NOMO-1 treated with DMSO at 0.1 percent for 48 hours (cell line): ENCODE measurements around the gene IL33.

Experiments
- DNase-seq: peaks from one replicate; lab custom pipeline; 2025; ENCODE audit not compliant: unreplicated experiment; lab: John Stamatoyannopoulos, UW

Gene IL33

DNA sequence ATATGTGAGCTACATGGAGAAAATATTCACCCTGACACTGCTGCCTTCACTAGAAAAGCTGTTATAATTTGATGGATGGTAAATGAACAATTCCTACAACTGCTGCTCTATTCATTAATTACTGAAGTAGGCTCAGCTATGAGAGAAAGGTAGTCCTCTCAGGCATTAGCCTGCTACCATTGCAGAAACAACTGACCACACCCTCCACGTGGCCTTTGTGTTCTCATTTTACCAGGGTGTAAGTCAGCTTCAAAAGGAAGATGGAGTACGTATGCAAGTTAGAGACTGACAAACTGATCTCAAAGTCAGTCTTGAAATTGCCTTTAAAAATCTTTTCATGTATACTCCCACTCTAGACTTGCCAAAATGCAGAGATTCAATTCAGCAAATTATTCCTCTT is 86.3 kb downstream of the IL33 start:
- DNase-seq: no peak

DNA sequence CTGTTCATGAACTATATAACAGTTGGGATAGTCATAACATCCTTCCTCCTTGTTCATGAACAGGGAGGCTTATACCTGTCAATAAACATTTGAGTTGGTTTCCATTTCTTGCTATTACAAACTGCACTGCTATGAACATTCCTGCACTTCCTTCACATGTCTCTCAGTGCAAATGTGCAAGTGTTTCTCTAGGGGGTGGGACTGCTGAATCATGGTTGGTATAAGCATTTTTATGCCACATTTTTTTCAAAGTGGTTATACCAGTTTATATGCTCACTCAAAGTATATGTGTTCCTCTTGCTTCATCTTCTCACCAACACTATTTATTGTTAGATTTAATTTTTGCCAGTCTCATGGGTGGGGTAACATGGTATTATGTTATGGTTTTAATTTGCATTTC is 86.8 kb downstream of the IL33 start:
- no peak for DNase-seq

GRCh38 chr9:6304232-6304631 is 88.6 kb downstream of the IL33 start:
- no peak for DNase-seq

DNA sequence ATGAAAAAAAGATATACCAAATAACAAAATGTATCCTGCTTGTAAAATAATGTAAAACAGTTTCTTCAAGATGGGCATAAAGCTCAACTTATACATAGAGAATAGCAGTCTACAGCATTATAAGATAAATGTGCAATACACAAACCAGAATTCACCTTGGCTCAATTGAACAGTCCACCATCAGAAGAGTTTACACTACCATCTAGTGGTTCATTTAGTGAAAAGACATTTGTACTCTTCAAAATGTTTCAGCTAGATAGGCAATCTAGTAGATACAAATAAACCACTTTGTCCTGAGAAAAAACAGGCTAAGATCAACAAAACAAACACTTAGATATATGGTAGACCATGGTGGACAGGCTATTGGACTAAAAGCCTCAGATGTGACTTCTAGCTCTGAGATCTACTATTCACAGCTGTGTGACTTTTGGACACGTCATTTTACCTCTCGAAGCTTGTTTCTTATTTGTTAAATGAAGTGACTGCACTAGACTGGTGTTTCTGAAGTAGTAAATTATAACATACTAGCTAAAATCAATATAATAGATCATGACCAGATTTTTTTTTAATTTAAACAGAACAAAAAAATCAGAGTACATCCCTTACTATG is 90.5 kb downstream of the IL33 start:
- DNase-seq: no peak
